B cell (primary cell): ENCODE measurements around the gene NUP160. TPM values are rescaled to one million over a fixed set of nuclear protein-coding genes. Genes with fewer than 3 reads are reported as not detected.

Experiments
- ATAC-seq: fragments of 200-7000 bp; cut with Tn5 transposase; one replicate; pipeline ENCODE4 v1.10.0; 2021; ENCODE audit warnings: low read depth, mild to moderate bottlenecking, moderate number of reproducible peaks, moderate library complexity
- CTCF ChIA-PET: fragments of 350-600 bp; sonication (Branson Sonifier 250); formaldehyde crosslinking; loops from one replicate; lab custom pipeline; 2021; ENCODE audit warnings: antibody characterized with exemption, inconsistent platforms; lab: Charles Lee
- POLR2A ChIA-PET: fragments of 350-600 bp; sonication (Branson Sonifier 250); formaldehyde crosslinking; loops from one replicate; lab custom pipeline; 2021; ENCODE audit warnings: antibody characterized with exemption; lab: Charles Lee
- DNase-seq: peaks from one replicate; pipeline ENCODE4 v3.0.0; 2013
- H2AFZ ChIP-seq: 2 replicates; pipeline ENCODE4 v1.6.1; 2012; ENCODE audit warnings: mild to moderate bottlenecking, low read depth, low read length; ENCODE audit not compliant: insufficient read depth, poor library complexity, severe bottlenecking
- H3K27ac ChIP-seq, 2 donors: 1 replicate in 1 of 2; 2 replicates in 1 of 2; pipeline ENCODE4 v1.5.1; 2012 to 2013; ENCODE audit warnings: low read length in 2 of 2, mild to moderate bottlenecking in 2 of 2, moderate library complexity in 1 of 2
- H3K27me3 ChIP-seq, 4 experiments: fragments of 200-600 bp in 1 of 4; sonication (generic) in 1 of 4; replicated peaks in 1 of 4; 1 replicate in 2 of 4; 2 replicates in 2 of 4; pipeline versions ENCODE4 v1.6.1 to v1.7.0; 2013 to 2016; ENCODE audit warnings: low read length in 3 of 4, mild to moderate bottlenecking in 2 of 4, mixed read lengths in 1 of 4, moderate library complexity in 1 of 4; ENCODE audit not compliant: insufficient read depth in 4 of 4, control insufficient read depth in 3 of 4; ENCODE audit errors: control extremely low read depth in 1 of 4
- H3K36me3 ChIP-seq, 2 experiments: replicated peaks in 1 of 2; 1 replicate in 1 of 2; 2 replicates in 1 of 2; pipeline versions ENCODE4 v1.6.1 to v1.7.1; 2013; ENCODE audit warnings: low read length in 1 of 2; ENCODE audit not compliant: insufficient read depth in 2 of 2, control insufficient read depth in 1 of 2; ENCODE audit errors: control extremely low read depth in 1 of 2, extremely low read depth in 1 of 2
- H3K4me1 ChIP-seq, 2 donors: fragments of 200-600 bp in 1 of 2; sonication (generic) in 1 of 2; 1 replicate in 1 of 2; 2 replicates in 1 of 2; pipeline versions ENCODE4 v1.5.1 to v1.6.1; 2013 to 2017; ENCODE audit warnings: low read length in 2 of 2; ENCODE audit not compliant: control insufficient read depth in 2 of 2, insufficient read depth in 2 of 2
- H3K4me2 ChIP-seq: replicated peaks from 2 replicates; pipeline ENCODE3; 2012; ENCODE audit warnings: mild to moderate bottlenecking, low read depth, low read length; ENCODE audit not compliant: poor library complexity, severe bottlenecking
- H3K4me3 ChIP-seq, 5 experiments: fragments of 200-600 bp in 1 of 5; sonication (generic) in 1 of 5; 1 replicate in 3 of 5; 2 replicates in 2 of 5; pipeline versions ENCODE4 v1.5.1 to v1.7.0; 2011 to 2016; ENCODE audit warnings: low read length in 4 of 5, mild to moderate bottlenecking in 4 of 5, low read depth in 2 of 5, control low read depth in 1 of 5, moderate library complexity in 1 of 5; ENCODE audit not compliant: insufficient read depth in 1 of 5; ENCODE audit errors: control extremely low read depth in 1 of 5, extremely low read depth in 1 of 5
- H3K79me2 ChIP-seq: fragments of 200-600 bp; sonication (generic); one replicate; pipeline ENCODE4 v1.6.0; 2016; ENCODE audit warnings: low read length; ENCODE audit not compliant: control insufficient read depth, insufficient read depth
- H3K9ac ChIP-seq: fragments of 200-600 bp; sonication (generic); 2 replicates; pipeline ENCODE4 v1.6.1; 2017; ENCODE audit warnings: mild to moderate bottlenecking, low read length, moderate library complexity
- H3K9me3 ChIP-seq, 3 donors: one replicate each; pipeline versions ENCODE4 v1.6.1 to v1.7.1; 2013; ENCODE audit warnings: low read length in 2 of 3; ENCODE audit not compliant: control insufficient read depth in 2 of 3, insufficient read depth in 1 of 3; ENCODE audit errors: control extremely low read depth in 1 of 3
- H4K20me1 ChIP-seq: 2 replicates; pipeline ENCODE4 v1.6.0; 2012; ENCODE audit warnings: mild to moderate bottlenecking, low read length; ENCODE audit not compliant: insufficient read depth, control insufficient read depth, poor library complexity, severe bottlenecking
- H3K27ac Mint-ChIP-seq: one replicate; pipeline ENCODE4 v1.8.0; 2021; ENCODE audit warnings: mixed read lengths
- H3K27me3 Mint-ChIP-seq: one replicate; pipeline ENCODE4 v1.8.0; 2021; ENCODE audit warnings: mixed read lengths
- H3K4me1 Mint-ChIP-seq: one replicate; pipeline ENCODE4 v1.8.0; 2021; ENCODE audit warnings: mixed read lengths
- H3K4me3 Mint-ChIP-seq: one replicate; pipeline ENCODE4 v1.8.0; 2021; ENCODE audit warnings: mixed read lengths
- H3K9me3 Mint-ChIP-seq: one replicate; pipeline ENCODE4 v1.8.0; 2022; ENCODE audit warnings: mixed read lengths; ENCODE audit not compliant: insufficient read depth
- EZH2 ChIP-seq: IDR thresholded peaks from 2 replicates; pipeline ENCODE4 v1.6.1; 2012; ENCODE audit warnings: borderline replicate concordance, low read depth, mild to moderate bottlenecking, moderate library complexity, low read length; ENCODE audit not compliant: insufficient read depth, poor library complexity, severe bottlenecking
- WGBS: methylation state at CpG from one replicate; pipeline ENCODE4 v1.1.5; 2013; ENCODE audit warnings: missing lambda C conversion rate; ENCODE audit not compliant: insufficient coverage; 5-methylcytosine and 5-hydroxymethylcytosine counted together
- intact Hi-C: fragments of 100-400 bp; cut with micrococcal nuclease; formaldehyde crosslinking; loops from one replicate; pipeline ENCODE4 v1.10.0; 2022
- polyA plus RNA-seq: library from polyadenylated mRNA; depleted of rRNA; stranded (reverse); fragments of >200 nt; gene quantifications from 2 replicates; pipeline ENCODE4 v1.2.3, GENCODE V29; 2012
- total RNA-seq, 2 donors: library from RNA; stranded (reverse); fragments of 120-200 nt in 1 of 2; gene quantifications; 1 replicate in 1 of 2; 2 replicates in 1 of 2; pipeline versions ENCODE4 v1.2.3 to v1.2.4, GENCODE V29; 2013 to 2022
- TF ChIP-seq, protein P1 (sequence below): fragments of 200-600 bp; IDR thresholded peaks from one replicate; pipeline ENCODE4 v1.8.0; 2022; ENCODE audit warnings: antibody characterized with exemption, mild to moderate bottlenecking

Gene NUP160
- total and polyA plus RNA-seq, 2 donors (not counting 1 experiment from before 2014, with no cell fraction given) = 26.3 to 74.3 TPM

DNA sequence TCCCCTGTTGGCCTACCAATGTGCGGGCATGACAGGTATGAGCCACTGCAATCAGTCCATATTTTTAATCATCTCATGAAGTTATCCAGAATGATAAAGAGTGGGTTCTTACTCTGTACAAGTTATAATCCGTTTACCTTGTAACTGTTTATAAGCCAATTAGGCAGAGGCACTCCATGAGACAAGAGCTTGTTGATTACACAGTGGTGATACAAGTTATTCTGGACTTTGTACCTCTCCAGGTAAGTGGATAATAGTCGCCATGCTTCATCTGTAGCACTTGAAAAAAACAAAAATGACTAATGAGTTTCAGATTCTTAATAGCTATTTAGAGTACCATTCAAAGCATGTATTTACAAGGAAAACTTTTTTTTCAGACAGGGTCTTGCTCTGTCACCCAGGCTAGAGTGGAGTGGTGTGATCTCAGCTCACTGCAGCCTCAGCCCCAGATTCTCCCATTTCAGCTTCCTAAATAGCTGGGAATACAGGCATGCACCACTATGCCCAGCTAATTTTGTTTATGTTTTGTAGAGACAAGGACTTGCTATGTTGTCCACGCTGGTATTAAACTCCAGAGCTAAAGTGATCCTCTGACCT, 63.3 kb downstream of the NUP160 start:
- Mint-ChIP-seq H3K9me3 (no peaks in the 10 kb centered on the region), H3K27me3 (no peaks in the 10 kb centered on the region), H3K4me1 (no peaks in the 10 kb centered on the region), H3K4me3 (no peak overlapping the region), H3K27ac (no peak overlapping the region)
- DNase-seq = no peak
- Histone ChIP-seq H3K27ac (no peak overlapping the region), H3K4me3 (no peak overlapping the region), H3K79me2 (no peaks in the 10 kb centered on the region), H3K9me3 (no peaks in the 10 kb centered on the region), H3K9ac (no peak overlapping the region), H3K4me2 (no peak overlapping the region), H3K36me3 (peaks cover 19 to 79% of the 10 kb centered on the region in 2 experiments), H2AFZ (no peak overlapping the region), H3K27me3 (no peaks in the 10 kb centered on the region), H3K4me1 (no peaks in the 10 kb centered on the region), H4K20me1 (no peaks in the 10 kb centered on the region)
- no peak for ATAC-seq
- TF ChIP-seq, protein P1, sequence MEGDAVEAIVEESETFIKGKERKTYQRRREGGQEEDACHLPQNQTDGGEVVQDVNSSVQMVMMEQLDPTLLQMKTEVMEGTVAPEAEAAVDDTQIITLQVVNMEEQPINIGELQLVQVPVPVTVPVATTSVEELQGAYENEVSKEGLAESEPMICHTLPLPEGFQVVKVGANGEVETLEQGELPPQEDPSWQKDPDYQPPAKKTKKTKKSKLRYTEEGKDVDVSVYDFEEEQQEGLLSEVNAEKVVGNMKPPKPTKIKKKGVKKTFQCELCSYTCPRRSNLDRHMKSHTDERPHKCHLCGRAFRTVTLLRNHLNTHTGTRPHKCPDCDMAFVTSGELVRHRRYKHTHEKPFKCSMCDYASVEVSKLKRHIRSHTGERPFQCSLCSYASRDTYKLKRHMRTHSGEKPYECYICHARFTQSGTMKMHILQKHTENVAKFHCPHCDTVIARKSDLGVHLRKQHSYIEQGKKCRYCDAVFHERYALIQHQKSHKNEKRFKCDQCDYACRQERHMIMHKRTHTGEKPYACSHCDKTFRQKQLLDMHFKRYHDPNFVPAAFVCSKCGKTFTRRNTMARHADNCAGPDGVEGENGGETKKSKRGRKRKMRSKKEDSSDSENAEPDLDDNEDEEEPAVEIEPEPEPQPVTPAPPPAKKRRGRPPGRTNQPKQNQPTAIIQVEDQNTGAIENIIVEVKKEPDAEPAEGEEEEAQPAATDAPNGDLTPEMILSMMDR = no peak
- TF ChIP-seq EZH2 = no peak
- CTCF ChIA-PET = interaction anchor here (0.6 to 1.2 kb wide), 3 partner anchors 10 to 273 kb away, joined by 3 to 5 read pairs (median 4); no protein-coding TSS in a partner anchor
- WGBS = no CpG with 5 or more reads among the region's 4 CpGs
- intact Hi-C loops = no loop called here
- POLR2A ChIA-PET = no interaction called here

DNA sequence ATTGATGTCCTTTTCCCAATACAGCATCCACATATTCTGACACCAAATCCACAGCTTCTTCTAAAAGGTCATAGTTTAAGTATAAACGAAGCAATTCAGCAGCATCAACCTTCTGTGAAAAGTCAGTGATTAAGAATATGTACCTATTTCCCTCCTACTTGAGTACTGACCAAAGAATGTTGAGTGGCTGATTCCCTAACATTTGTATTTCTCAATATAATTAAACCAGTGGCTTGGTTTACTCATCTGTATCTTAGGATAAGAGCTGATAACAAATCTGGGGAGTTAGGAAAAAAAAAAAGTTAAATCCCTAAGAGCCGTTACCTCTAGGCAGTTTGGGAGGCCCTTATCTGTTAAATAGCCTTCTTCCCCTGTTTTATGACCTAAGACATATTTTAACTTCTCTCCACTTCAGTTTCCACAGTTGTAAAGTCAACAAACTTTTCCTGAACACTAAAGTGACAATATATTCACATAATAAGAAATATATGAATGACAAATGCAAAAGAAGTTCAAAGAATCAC, 65.0 kb downstream of the NUP160 start:
- Mint-ChIP-seq H3K27ac (no peak overlapping the region), H3K4me1 (no peaks in the 10 kb centered on the region), H3K27me3 (no peaks in the 10 kb centered on the region), H3K4me3 (no peak overlapping the region), H3K9me3 (no peaks in the 10 kb centered on the region)
- H2AFZ ChIP-seq = no peak overlapping the region
- no peak overlapping the region for H3K4me2 ChIP-seq
- TF ChIP-seq EZH2 = no peak
- TF ChIP-seq, protein P1 = no peak
- no peak overlapping the region for H3K4me3 ChIP-seq
- intact Hi-C loops = no loop called here
- no peaks in the 10 kb centered on the region for H3K4me1 ChIP-seq
- H3K9me3 ChIP-seq = no peaks in the 10 kb centered on the region
- no peaks in the 10 kb centered on the region for H4K20me1 ChIP-seq
- POLR2A ChIA-PET = no interaction called here
- no peaks in the 10 kb centered on the region for H3K79me2 ChIP-seq
- H3K27me3 ChIP-seq = no peaks in the 10 kb centered on the region
- H3K27ac ChIP-seq = no peak overlapping the region
- no CpG with 5 or more reads among the region's 2 CpGs for WGBS
- CTCF ChIA-PET = interaction anchor here (1.1 kb wide), 1 partner anchor 371 kb away, joined by 3 read pairs; no protein-coding TSS in a partner anchor
- DNase-seq (no peak), ATAC-seq (no peak)
- H3K36me3 ChIP-seq = peaks cover 21 to 85% of the 10 kb centered on the region in 2 experiments
- H3K9ac ChIP-seq = no peak overlapping the region
